Measurements from ENCODE around the gene BTNL8. TPM values are rescaled to one million over a fixed set of nuclear protein-coding genes. Genes with fewer than 3 reads are reported as not detected.
"Not testable (repeated sequence)": the region's sequence is repeated elsewhere in the genome, so short reads cannot be mapped to it uniquely, and the experiment has no call there.

BTNL8 gene
- total and polyA plus RNA-seq, 2 donors (not counting 3 experiments of a cell fraction or from before 2014, with no cell fraction given): not detected

- H3K27me3 ChIP-seq (ENCODE audit: control insufficient read depth in 2 of 2, insufficient read depth in 2 of 2, low read length in 2 of 2); DNase-seq (ENCODE audit: low read depth, low spot score); H3K4me1 ChIP-seq (ENCODE audit: control insufficient read depth, extremely low read depth, insufficient read depth, low read length); dilution Hi-C loops (cut with MboI; ENCODE audit: extremely low pct_ligation_motif_present, low sequenced_read_pairs); H3K36me3 ChIP-seq (ENCODE audit: control insufficient read depth in 2 of 2, extremely low read depth in 1 of 2, insufficient read depth in 2 of 2, low read length in 2 of 2); intact Hi-C loops (cut with micrococcal nuclease); BruUV-seq (replicated peaks); H3K4me3 ChIP-seq (replicated peaks in 1 of 3; ENCODE audit: insufficient read depth in 1 of 3, low read depth in 1 of 3, low read length in 3 of 3); FAIRE-seq; H4K20me1 ChIP-seq (replicated peaks; ENCODE audit: control insufficient read depth, extremely low read depth, insufficient read depth, low read length); POLR2A ChIA-PET; H3K9me1 ChIP-seq (replicated peaks; ENCODE audit: control insufficient read depth, extremely low read depth, insufficient read depth, low read length); H3K79me2 ChIP-seq (ENCODE audit: control insufficient read depth, insufficient read depth, low read length); H3K27ac ChIP-seq (ENCODE audit: insufficient read depth, low read depth, low read length); H3K9me3 ChIP-seq (replicated peaks; ENCODE audit: control insufficient read depth, insufficient read depth, low read length); H3K9ac ChIP-seq (replicated peaks; ENCODE audit: extremely low read depth, insufficient read depth, low read length); H3K4me2 ChIP-seq (ENCODE audit: insufficient read depth, low read length); H2AFZ ChIP-seq (ENCODE audit: low read depth, low read length): not testable (repeated sequence)
- CTCF ChIA-PET: interaction anchor here (1.4 kb wide), 1 partner anchor 17 kb away, joined by 3 read pairs; no protein-coding TSS in a partner anchor
These were observed 13.0 kb upstream of the BTNL8 start for GRCh38 chr5:180885845-180886529.

- H3K79me2 ChIP-seq (ENCODE audit: control insufficient read depth, insufficient read depth, low read length): no peaks in the 10 kb centered on the region
- no peak overlapping the region for H3K27ac ChIP-seq (ENCODE audit: insufficient read depth, low read depth, low read length)
- DNase-seq (ENCODE audit: low read depth, low spot score) (no peak), FAIRE-seq (no peak)
- H3K9ac ChIP-seq (replicated peaks; ENCODE audit: extremely low read depth, insufficient read depth, low read length): no peak overlapping the region
- no peak overlapping the region for H3K4me3 ChIP-seq (replicated peaks in 1 of 3; ENCODE audit: insufficient read depth in 1 of 3, low read depth in 1 of 3, low read length in 3 of 3)
- no TSS peak for BruUV-seq (replicated peaks)
- no peaks in the 10 kb centered on the region for H4K20me1 ChIP-seq (replicated peaks; ENCODE audit: control insufficient read depth, extremely low read depth, insufficient read depth, low read length)
- POLR2A ChIA-PET: no interaction called here
- dilution Hi-C loops (cut with MboI; ENCODE audit: extremely low pct_ligation_motif_present, low sequenced_read_pairs): no loop called here
- CTCF ChIA-PET: no interaction called here
- no peaks in the 10 kb centered on the region for H3K36me3 ChIP-seq (ENCODE audit: control insufficient read depth in 2 of 2, extremely low read depth in 1 of 2, insufficient read depth in 2 of 2, low read length in 2 of 2)
- no peaks in the 10 kb centered on the region for H3K27me3 ChIP-seq (ENCODE audit: control insufficient read depth in 2 of 2, insufficient read depth in 2 of 2, low read length in 2 of 2)
- intact Hi-C loops (cut with micrococcal nuclease): no loop called here
- no peaks in the 10 kb centered on the region for H3K9me3 ChIP-seq (replicated peaks; ENCODE audit: control insufficient read depth, insufficient read depth, low read length)
- no peak overlapping the region for H3K4me2 ChIP-seq (ENCODE audit: insufficient read depth, low read length)
- H3K9me1 ChIP-seq (replicated peaks; ENCODE audit: control insufficient read depth, extremely low read depth, insufficient read depth, low read length): no peaks in the 10 kb centered on the region
- TF ChIP-seq JUN (IDR thresholded peaks at IDR 0.05; ENCODE audit: borderline replicate concordance, insufficient read depth, insufficient read length, low read depth) (no peak), CTCF (IDR thresholded peaks at IDR 0.05; ENCODE audit: extremely low read depth in 1 of 2, insufficient read depth in 1 of 2, low read depth in 1 of 2, low read length in 2 of 2) (no peak), MAX (IDR thresholded peaks at IDR 0.05; ENCODE audit: insufficient read depth, insufficient read length) (no peak), POLR2A (IDR thresholded peaks at IDR 0.05; ENCODE audit: low read depth, low read length) (no peak), GATA2 (IDR thresholded peaks at IDR 0.05; ENCODE audit: insufficient read depth, insufficient read length, low read depth, low read length) (no peak), MYC (IDR thresholded peaks at IDR 0.05; ENCODE audit: low read depth, low read length) (no peak), EZH2 (IDR thresholded peaks at IDR 0.05; ENCODE audit: borderline replicate concordance, low read depth, low read length, severe bottlenecking) (no peak), FOS (IDR thresholded peaks at IDR 0.05; ENCODE audit: borderline replicate concordance, insufficient read depth, low read length) (no peak), POLR2AphosphoS5 (IDR thresholded peaks at IDR 0.05; ENCODE audit: insufficient read depth, low read depth, low read length) (no peak)
- no peaks in the 10 kb centered on the region for H3K4me1 ChIP-seq (ENCODE audit: control insufficient read depth, extremely low read depth, insufficient read depth, low read length)
- H2AFZ ChIP-seq (ENCODE audit: low read depth, low read length): no peak overlapping the region
These were observed 9.6 kb upstream of the BTNL8 start for GRCh38 chr5:180889381-180889780.

- H3K4me2 ChIP-seq (ENCODE audit: insufficient read depth, low read length); H3K9ac ChIP-seq (replicated peaks; ENCODE audit: extremely low read depth, insufficient read depth, low read length); H3K27ac ChIP-seq (ENCODE audit: insufficient read depth, low read depth, low read length); dilution Hi-C loops (cut with MboI; ENCODE audit: extremely low pct_ligation_motif_present, low sequenced_read_pairs); H3K4me3 ChIP-seq (replicated peaks in 1 of 3; ENCODE audit: insufficient read depth in 1 of 3, low read depth in 1 of 3, low read length in 3 of 3); H3K9me1 ChIP-seq (replicated peaks; ENCODE audit: control insufficient read depth, extremely low read depth, insufficient read depth, low read length); FAIRE-seq; intact Hi-C loops (cut with micrococcal nuclease); H2AFZ ChIP-seq (ENCODE audit: low read depth, low read length); DNase-seq (ENCODE audit: low read depth, low spot score); H3K27me3 ChIP-seq (ENCODE audit: control insufficient read depth in 2 of 2, insufficient read depth in 2 of 2, low read length in 2 of 2); H3K4me1 ChIP-seq (ENCODE audit: control insufficient read depth, extremely low read depth, insufficient read depth, low read length); H3K79me2 ChIP-seq (ENCODE audit: control insufficient read depth, insufficient read depth, low read length); BruUV-seq (replicated peaks); POLR2A ChIA-PET; CTCF ChIA-PET; H3K9me3 ChIP-seq (replicated peaks; ENCODE audit: control insufficient read depth, insufficient read depth, low read length); H3K36me3 ChIP-seq (ENCODE audit: control insufficient read depth in 2 of 2, extremely low read depth in 1 of 2, insufficient read depth in 2 of 2, low read length in 2 of 2); H4K20me1 ChIP-seq (replicated peaks; ENCODE audit: control insufficient read depth, extremely low read depth, insufficient read depth, low read length): not testable (repeated sequence)
These were observed 3.6 kb upstream of the BTNL8 start for GRCh38 chr5:180895330-180895729.
